Fibroblast of lung (primary cell): ENCODE results near the gene SESN3.

ENCODE experiments used
- EZH2 ChIP-seq: IDR thresholded peaks from 2 replicates; pipeline ENCODE4 v1.5.1; 2012; ENCODE audit warnings: low read length, control low read depth, mild to moderate bottlenecking; ENCODE audit errors: missing control alignments
- TF ChIP-seq, protein P1 (sequence below), 2 donors: IDR thresholded peaks in 1 of 2; conservative IDR thresholded peaks in 1 of 2; 1 replicate in 1 of 2; 2 replicates in 1 of 2; pipeline ENCODE4 v1.5.1; 2011 to 2012; ENCODE audit warnings: low read length in 2 of 2, control low read depth in 1 of 2, inconsistent platforms in 1 of 2, low read depth in 1 of 2, mild to moderate bottlenecking in 1 of 2

- TF ChIP-seq, protein P1, sequence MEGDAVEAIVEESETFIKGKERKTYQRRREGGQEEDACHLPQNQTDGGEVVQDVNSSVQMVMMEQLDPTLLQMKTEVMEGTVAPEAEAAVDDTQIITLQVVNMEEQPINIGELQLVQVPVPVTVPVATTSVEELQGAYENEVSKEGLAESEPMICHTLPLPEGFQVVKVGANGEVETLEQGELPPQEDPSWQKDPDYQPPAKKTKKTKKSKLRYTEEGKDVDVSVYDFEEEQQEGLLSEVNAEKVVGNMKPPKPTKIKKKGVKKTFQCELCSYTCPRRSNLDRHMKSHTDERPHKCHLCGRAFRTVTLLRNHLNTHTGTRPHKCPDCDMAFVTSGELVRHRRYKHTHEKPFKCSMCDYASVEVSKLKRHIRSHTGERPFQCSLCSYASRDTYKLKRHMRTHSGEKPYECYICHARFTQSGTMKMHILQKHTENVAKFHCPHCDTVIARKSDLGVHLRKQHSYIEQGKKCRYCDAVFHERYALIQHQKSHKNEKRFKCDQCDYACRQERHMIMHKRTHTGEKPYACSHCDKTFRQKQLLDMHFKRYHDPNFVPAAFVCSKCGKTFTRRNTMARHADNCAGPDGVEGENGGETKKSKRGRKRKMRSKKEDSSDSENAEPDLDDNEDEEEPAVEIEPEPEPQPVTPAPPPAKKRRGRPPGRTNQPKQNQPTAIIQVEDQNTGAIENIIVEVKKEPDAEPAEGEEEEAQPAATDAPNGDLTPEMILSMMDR (conservative IDR thresholded peaks at IDR 0.05 in 1 of 2, IDR thresholded peaks at IDR 0.05 in 1 of 2; ENCODE audit: low read depth in 1 of 2, low read length in 2 of 2), result no peak
- no peak for TF ChIP-seq EZH2
Measured at GRCh38 chr11:95253141-95253540, 22.1 kb upstream of the SESN3 start.
